Astrocyte (in vitro differentiated cells and primary cell): ENCODE results near the gene POLR2F. TPM values are rescaled to one million over a fixed set of nuclear protein-coding genes. Genes with fewer than 3 reads are reported as not detected.

ENCODE experiments used
- DNase-seq: peaks from one replicate; pipeline ENCODE4 v3.0.0-alpha.2; 2010; ENCODE audit warnings: low read depth
- FAIRE-seq: peaks from 2 replicates; lab custom pipeline; 2011; peaks lifted over from hg19 to GRCh38; lab: Jason Lieb, UNC
- H2AFZ ChIP-seq: 2 replicates; pipeline ENCODE4 v1.6.0; 2012; ENCODE audit warnings: low read depth, low read length, inconsistent platforms
- H3K27ac ChIP-seq: 2 replicates; pipeline ENCODE4 v1.5.1; 2011; ENCODE audit warnings: low read depth, low read length, inconsistent platforms
- H3K27me3 ChIP-seq: 2 replicates; pipeline ENCODE4 v1.6.0; 2011; ENCODE audit warnings: low read length, inconsistent platforms; ENCODE audit not compliant: insufficient read depth
- H3K36me3 ChIP-seq: 2 replicates; pipeline ENCODE4 v1.5.1; 2011; ENCODE audit warnings: low read length, inconsistent platforms; ENCODE audit not compliant: insufficient read depth
- H3K4me1 ChIP-seq: 2 replicates; pipeline ENCODE4 v1.5.1; 2011; ENCODE audit warnings: low read length, inconsistent platforms; ENCODE audit not compliant: insufficient read depth
- H3K4me2 ChIP-seq: 2 replicates; pipeline ENCODE4 v1.6.0; 2012; ENCODE audit warnings: low read length, inconsistent platforms
- H3K4me3 ChIP-seq: 2 replicates; pipeline ENCODE4 v1.5.1; 2011; ENCODE audit warnings: low read depth, mild to moderate bottlenecking, low read length, inconsistent platforms; ENCODE audit not compliant: insufficient read depth
- H3K79me2 ChIP-seq: 2 replicates; pipeline ENCODE4 v1.6.0; 2012; ENCODE audit warnings: mild to moderate bottlenecking, low read length, inconsistent platforms; ENCODE audit not compliant: insufficient read depth
- H3K9ac ChIP-seq: 2 replicates; pipeline ENCODE4 v1.6.0; 2012; ENCODE audit warnings: mild to moderate bottlenecking, low read length, inconsistent platforms
- H3K9me3 ChIP-seq: 2 replicates; pipeline ENCODE4 v1.5.1; 2012; ENCODE audit warnings: low read depth, mild to moderate bottlenecking, low read length, inconsistent platforms; ENCODE audit not compliant: insufficient read depth
- H4K20me1 ChIP-seq: 2 replicates; pipeline ENCODE4 v1.6.0; 2012; ENCODE audit warnings: low read length, inconsistent platforms; ENCODE audit not compliant: insufficient read depth
- H3K27ac Mint-ChIP-seq: one replicate; pipeline ENCODE4 v1.8.0; 2021; ENCODE audit warnings: mild to moderate bottlenecking, mixed read lengths; ENCODE audit not compliant: unreplicated experiment
- H3K27me3 Mint-ChIP-seq: one replicate; pipeline ENCODE4 v1.8.0; 2021; ENCODE audit warnings: low read depth, mixed read lengths; ENCODE audit not compliant: unreplicated experiment
- H3K36me3 Mint-ChIP-seq: one replicate; pipeline ENCODE4 v1.8.0; 2021; ENCODE audit warnings: low read depth, mixed read lengths; ENCODE audit not compliant: unreplicated experiment
- H3K4me1 Mint-ChIP-seq: one replicate; pipeline ENCODE4 v1.8.0; 2021; ENCODE audit warnings: low read depth, mixed read lengths; ENCODE audit not compliant: unreplicated experiment
- H3K4me3 Mint-ChIP-seq: one replicate; pipeline ENCODE4 v1.8.0; 2021; ENCODE audit warnings: mild to moderate bottlenecking, moderate library complexity, mixed read lengths; ENCODE audit not compliant: unreplicated experiment
- H3K9me3 Mint-ChIP-seq: one replicate; pipeline ENCODE4 v1.8.0; 2021; ENCODE audit warnings: mild to moderate bottlenecking, mixed read lengths; ENCODE audit not compliant: unreplicated experiment
- EZH2 ChIP-seq: IDR thresholded peaks from 2 replicates; pipeline ENCODE4 v1.6.1; 2012; ENCODE audit warnings: mild to moderate bottlenecking, low read length, inconsistent platforms; ENCODE audit not compliant: insufficient read depth
- total RNA-seq: library from RNA; stranded (reverse); gene quantifications from 2 replicates; pipeline ENCODE4 v1.2.1, GENCODE V29; 2021
- TF ChIP-seq, protein P1 (sequence below): IDR thresholded peaks from 2 replicates; pipeline ENCODE4 v1.5.1; 2011; ENCODE audit warnings: low read depth, mild to moderate bottlenecking, inconsistent platforms, low read length, moderate library complexity; ENCODE audit not compliant: insufficient read depth

POLR2F gene
- total RNA-seq, 1 donor from 2014 or later, result 149 TPM

DNA sequence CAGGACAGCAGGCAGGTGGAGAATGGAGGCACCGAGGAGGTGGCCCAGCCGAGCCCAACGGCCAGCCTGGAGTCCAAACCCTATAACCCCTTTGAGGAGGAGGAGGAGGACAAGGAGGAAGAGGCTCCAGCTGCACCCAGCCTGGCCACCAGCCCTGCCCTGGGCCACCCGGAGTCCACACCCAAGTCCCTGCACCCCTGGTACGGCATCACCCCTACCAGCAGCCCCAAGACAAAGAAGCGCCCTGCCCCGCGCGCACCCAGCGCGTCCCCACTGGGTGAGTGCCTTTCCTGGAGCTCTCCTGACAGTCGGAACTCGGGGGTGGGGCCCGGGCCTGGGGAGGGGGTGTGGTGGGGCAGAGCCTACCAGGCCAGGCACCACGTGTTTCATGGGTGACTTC lies 27.7 kb upstream of the POLR2F start:
- peaks cover 5% of the 10 kb centered on the region for H3K4me1 Mint-ChIP-seq
- H3K27ac ChIP-seq, result no peak overlapping the region
- H3K4me3 ChIP-seq, result no peak overlapping the region

DNA sequence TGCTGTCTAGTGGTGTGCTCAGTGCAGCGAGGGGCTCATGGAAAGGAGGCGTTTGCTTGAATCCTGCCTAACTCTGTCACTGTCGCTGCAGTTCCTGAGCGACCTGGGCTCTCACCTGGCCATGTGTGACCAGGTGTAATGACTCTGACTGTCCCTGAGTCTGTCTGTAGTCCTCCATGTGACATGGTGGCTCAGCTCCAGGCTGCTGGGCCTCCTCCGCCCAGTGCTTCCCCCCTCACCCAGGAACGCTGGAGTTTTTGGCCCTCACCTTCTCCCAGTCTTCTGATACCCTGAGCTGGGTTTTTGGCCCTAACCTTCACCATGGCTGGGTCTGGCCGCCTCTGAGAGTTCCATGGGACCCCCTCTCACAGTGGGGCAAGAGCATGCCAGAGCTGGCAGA lies 27.1 kb upstream of the POLR2F start:
- no peak overlapping the region for H3K4me3 Mint-ChIP-seq
- H3K4me3 ChIP-seq, result no peak overlapping the region
- peaks cover 7% of the 10 kb centered on the region for H3K36me3 Mint-ChIP-seq
- no peaks in the 10 kb centered on the region for H3K9me3 ChIP-seq
- peaks cover 9% of the 10 kb centered on the region for H3K36me3 ChIP-seq
- no peak overlapping the region for H3K4me2 ChIP-seq
- TF ChIP-seq, protein P1, sequence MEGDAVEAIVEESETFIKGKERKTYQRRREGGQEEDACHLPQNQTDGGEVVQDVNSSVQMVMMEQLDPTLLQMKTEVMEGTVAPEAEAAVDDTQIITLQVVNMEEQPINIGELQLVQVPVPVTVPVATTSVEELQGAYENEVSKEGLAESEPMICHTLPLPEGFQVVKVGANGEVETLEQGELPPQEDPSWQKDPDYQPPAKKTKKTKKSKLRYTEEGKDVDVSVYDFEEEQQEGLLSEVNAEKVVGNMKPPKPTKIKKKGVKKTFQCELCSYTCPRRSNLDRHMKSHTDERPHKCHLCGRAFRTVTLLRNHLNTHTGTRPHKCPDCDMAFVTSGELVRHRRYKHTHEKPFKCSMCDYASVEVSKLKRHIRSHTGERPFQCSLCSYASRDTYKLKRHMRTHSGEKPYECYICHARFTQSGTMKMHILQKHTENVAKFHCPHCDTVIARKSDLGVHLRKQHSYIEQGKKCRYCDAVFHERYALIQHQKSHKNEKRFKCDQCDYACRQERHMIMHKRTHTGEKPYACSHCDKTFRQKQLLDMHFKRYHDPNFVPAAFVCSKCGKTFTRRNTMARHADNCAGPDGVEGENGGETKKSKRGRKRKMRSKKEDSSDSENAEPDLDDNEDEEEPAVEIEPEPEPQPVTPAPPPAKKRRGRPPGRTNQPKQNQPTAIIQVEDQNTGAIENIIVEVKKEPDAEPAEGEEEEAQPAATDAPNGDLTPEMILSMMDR, result no peak
- TF ChIP-seq EZH2, result no peak
- H3K27me3 ChIP-seq, result no peaks in the 10 kb centered on the region
- FAIRE-seq (no peak), DNase-seq (no peak)
- H3K9ac ChIP-seq, result no peak overlapping the region
- no peak overlapping the region for H3K27ac ChIP-seq
- H4K20me1 ChIP-seq, result peaks cover 58% of the 10 kb centered on the region
- peaks cover 6% of the 10 kb centered on the region for H3K4me1 ChIP-seq
- no peak overlapping the region for H3K27ac Mint-ChIP-seq
- no peaks in the 10 kb centered on the region for H3K27me3 Mint-ChIP-seq
- H3K9me3 Mint-ChIP-seq, result no peaks in the 10 kb centered on the region
- H2AFZ ChIP-seq, result no peak overlapping the region
- H3K4me1 Mint-ChIP-seq, result peaks cover 8% of the 10 kb centered on the region
- H3K79me2 ChIP-seq, result peaks cover 13% of the 10 kb centered on the region

More for the DNA sequence above, 27.7 kb upstream of the POLR2F start:
- H4K20me1 ChIP-seq, result peaks cover 53% of the 10 kb centered on the region
- H3K4me2 ChIP-seq, result no peak overlapping the region
- no peak overlapping the region for H2AFZ ChIP-seq
- TF ChIP-seq, protein P1, result no peak
- no peak for TF ChIP-seq EZH2
- H3K9ac ChIP-seq, result no peak overlapping the region
- no peak for FAIRE-seq
- DNase-seq, result no peak
- H3K36me3 ChIP-seq, result peaks cover 10% of the 10 kb centered on the region
- Mint-ChIP-seq H3K36me3 (peaks cover 6% of the 10 kb centered on the region), H3K27ac (no peak overlapping the region), H3K9me3 (no peaks in the 10 kb centered on the region), H3K4me3 (no peak overlapping the region), H3K27me3 (no peaks in the 10 kb centered on the region)
- peaks cover 4% of the 10 kb centered on the region for H3K4me1 ChIP-seq
- no peaks in the 10 kb centered on the region for H3K9me3 ChIP-seq
- H3K27me3 ChIP-seq, result no peaks in the 10 kb centered on the region
- H3K79me2 ChIP-seq, result peaks cover 13% of the 10 kb centered on the region

DNA sequence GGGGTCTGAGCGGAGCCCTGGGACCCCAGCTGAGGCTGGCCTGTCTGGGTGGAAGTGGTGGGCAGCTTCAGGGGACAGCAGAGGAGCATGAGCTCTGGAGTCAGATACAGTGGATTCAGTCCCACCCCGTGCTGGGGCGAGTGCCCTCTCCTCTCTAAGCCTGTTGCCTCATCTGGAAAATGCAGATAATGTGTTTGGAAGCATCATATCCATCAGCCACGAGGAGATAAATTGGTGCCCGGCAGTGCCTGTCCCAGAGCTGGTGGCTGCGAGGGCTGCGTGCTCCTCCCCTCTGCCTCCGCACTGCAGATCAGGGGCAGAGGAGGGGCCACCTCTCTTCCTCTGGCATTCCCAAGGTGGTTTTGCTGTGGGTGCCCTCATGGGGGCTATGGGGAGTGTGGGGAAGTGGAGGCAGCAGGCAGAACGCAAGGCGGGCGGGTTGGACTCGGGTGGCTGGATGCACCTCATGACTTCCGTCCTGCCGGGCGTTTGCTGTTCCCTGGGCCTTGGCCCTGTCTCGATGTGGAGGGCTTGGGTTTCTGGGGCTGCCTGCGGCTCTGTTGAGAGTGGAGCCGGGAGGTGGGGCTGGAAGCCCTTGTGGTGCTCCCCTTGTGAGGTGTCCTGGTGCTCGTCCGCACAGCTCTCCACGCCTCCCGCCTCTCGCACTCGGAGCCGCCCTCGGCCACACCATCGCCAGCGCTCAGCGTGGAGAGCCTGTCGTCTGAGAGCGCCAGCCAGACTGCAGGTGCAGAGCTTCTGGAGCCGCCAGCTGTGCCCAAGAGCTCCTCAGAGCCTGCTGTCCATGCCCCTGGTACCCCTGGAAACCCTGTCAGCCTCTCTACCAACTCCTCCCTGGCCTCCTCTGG lies 26.5 kb upstream of the POLR2F start:
- FAIRE-seq, result no peak
- peaks cover 13% of the 10 kb centered on the region for H3K4me1 Mint-ChIP-seq
- Histone ChIP-seq H2AFZ (no peak overlapping the region), H3K27ac (no peak overlapping the region), H3K27me3 (no peaks in the 10 kb centered on the region), H3K4me2 (no peak overlapping the region), H3K4me3 (no peak overlapping the region), H3K79me2 (peaks cover 13% of the 10 kb centered on the region), H3K9ac (no peak overlapping the region), H3K9me3 (no peaks in the 10 kb centered on the region), H3K4me1 (peaks cover 6% of the 10 kb centered on the region), H3K36me3 (peaks cover 15% of the 10 kb centered on the region), H4K20me1 (peaks cover 59% of the 10 kb centered on the region)
- TF ChIP-seq, protein P1, result no peak
- no peak for TF ChIP-seq EZH2
- H3K4me3 Mint-ChIP-seq, result no peak overlapping the region
- no peak overlapping the region for H3K27ac Mint-ChIP-seq
- H3K9me3 Mint-ChIP-seq, result no peaks in the 10 kb centered on the region
- DNase-seq, result no peak
- H3K36me3 Mint-ChIP-seq, result peaks cover 13% of the 10 kb centered on the region
- no peaks in the 10 kb centered on the region for H3K27me3 Mint-ChIP-seq
